ENCODE data around the gene CAPN3.

DNA sequence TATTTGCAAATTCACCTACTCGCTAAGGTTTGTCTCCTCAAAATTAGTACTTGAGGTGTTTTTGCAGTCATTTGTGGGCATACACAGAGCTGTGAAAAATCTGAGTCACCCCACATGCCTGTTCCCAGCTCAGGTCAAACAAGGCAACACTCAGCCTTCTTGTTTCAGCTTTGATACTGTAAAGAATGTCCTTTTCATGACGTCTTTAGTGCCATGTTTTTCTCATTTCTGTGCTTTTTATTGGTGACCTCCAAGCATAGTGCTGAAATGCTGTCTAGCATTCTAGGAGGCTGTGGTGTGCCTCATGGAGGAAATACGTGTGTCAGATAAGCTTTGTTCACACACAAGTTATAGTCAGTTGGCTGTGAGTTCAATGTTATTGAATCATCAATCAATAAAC is 8.8 kb downstream of the CAPN3 start:
- TF ChIP-seq EZH2 (IDR thresholded peaks at IDR 0.05; ENCODE audit: insufficient read depth, poor library complexity, severe bottlenecking) (no peak), EZH2phosphoT487 (IDR thresholded peaks at IDR 0.05; ENCODE audit: insufficient read depth, low read depth) (no peak)

Data from GM23248 (cell line).